ENCODE results near the gene KRTAP9-7. TPM values are rescaled to one million over a fixed set of nuclear protein-coding genes. Genes with fewer than 3 reads are reported as not detected.

Gene KRTAP9-7
- total RNA-seq, 4 donors from 2014 or later, result not detected

DNA sequence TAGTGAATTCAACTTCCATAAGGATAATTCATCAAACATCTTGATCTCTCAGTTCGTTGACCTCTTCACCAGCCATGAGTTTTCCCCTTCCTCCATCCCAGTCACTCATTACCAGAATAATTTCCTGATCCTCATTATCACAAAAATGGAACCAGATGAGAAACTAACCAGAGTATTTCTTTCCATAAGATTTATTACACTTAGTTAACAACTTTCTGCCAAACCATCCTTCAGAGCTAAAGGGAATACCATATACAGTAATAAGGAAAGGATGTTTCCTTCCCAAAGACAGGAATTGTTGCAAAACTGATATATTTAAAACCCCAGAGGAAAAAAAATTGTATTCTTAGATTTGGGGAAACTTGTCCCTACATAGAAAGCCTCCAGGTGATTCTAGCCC lies 18.5 kb downstream of the KRTAP9-7 start:
- H3K4me3 ChIP-seq, result no peak overlapping the region
- H3K9me3 ChIP-seq, result no peaks in the 10 kb centered on the region
- DNase-seq (ENCODE audit: extremely low spot score), result no peak
- intact Hi-C loops (cut with DNase I), result no loop called here
- 79% methylated on average over 1 of the region's 1 CpG for WGBS
- H3K4me1 ChIP-seq, result no peaks in the 10 kb centered on the region
- no peaks in the 10 kb centered on the region for H3K36me3 ChIP-seq
- TF ChIP-seq CTCF (IDR thresholded peaks at IDR 0.05) (no peak), EP300 (IDR thresholded peaks at IDR 0.05) (no peak)
- H3K27me3 ChIP-seq, result peaks cover 0 to 17% (median 0%) of the 10 kb centered on the region in 4 donors
- no peak overlapping the region for H3K27ac ChIP-seq (replicated peaks in 1 of 4)

DNA sequence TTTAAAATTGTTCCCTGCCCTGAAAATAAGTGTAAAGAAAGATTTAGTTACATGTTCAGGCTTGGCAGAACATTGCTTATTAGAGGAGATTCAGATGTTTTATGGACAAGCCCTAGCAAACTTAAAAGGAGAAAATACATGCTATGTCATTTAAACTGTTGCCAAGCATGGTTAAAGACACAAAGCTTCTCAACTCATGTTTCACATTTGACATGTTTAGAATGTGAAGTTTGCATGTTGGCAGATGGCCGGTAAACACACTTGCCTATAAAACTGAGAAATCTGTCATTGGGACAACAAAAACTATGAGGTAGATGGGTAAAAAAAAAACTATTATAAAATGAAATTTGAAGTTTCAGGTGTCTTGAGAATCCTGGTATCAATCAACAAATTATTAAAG lies 21.3 kb downstream of the KRTAP9-7 start:
- intact Hi-C loops (cut with DNase I), result no loop called here
- peak; percentile 7 for DNase-seq (ENCODE audit: extremely low spot score)
- H3K36me3 ChIP-seq, result no peaks in the 10 kb centered on the region
- 42% methylated on average over 1 of the region's 1 CpG for WGBS
- no peak overlapping the region for H3K4me3 ChIP-seq
- peaks cover 0 to 8% (median 0%) of the 10 kb centered on the region in 4 donors for H3K27me3 ChIP-seq
- no peaks in the 10 kb centered on the region for H3K9me3 ChIP-seq
- peaks cover 0 to 4% (median 0%) of the 10 kb centered on the region in 4 donors for H3K4me1 ChIP-seq
- TF ChIP-seq POLR2AphosphoS5 (IDR thresholded peaks at IDR 0.05) (no peak), EP300 (IDR thresholded peaks at IDR 0.05) (no peak), POLR2A (IDR thresholded peaks at IDR 0.05; ENCODE audit: low read depth) (no peak), CTCF (IDR thresholded peaks at IDR 0.05) (no peak)
- H3K27ac ChIP-seq (replicated peaks in 1 of 4), result no peak overlapping the region

DNA sequence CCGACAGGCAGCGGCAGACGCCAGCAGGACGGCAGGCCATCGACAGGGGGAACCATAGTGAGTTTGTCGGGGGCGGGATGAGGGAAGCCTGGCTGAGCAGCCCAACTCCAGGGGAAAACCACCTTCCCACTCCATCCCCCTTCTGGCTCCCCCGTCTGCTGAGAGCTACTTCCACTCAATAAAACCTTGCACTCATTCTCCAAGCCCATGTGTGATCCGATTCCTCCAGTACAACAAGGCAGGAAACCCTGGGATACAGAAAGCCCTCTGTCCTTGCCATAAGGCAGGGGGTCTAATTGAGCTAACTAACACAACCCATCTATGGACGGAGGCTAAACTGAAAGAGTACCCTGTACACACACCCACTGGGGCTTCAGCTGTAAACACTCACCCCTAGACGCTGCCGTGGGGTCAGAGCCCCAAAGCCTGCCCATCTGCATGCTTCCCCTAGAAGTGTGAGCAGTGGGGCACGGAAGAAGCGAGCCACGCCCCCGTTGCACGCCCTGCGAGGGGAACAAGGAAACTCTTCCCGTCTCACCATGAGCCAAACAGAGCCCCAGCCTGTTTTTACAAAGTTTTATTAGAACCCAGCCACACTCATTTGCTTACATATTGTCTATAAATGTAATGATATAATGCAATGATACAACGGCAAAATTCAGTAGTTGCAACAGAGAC lies 23.1 kb downstream of the KRTAP9-7 start:
- peaks cover 0 to 8% (median 0%) of the 10 kb centered on the region in 4 donors for H3K27me3 ChIP-seq
- WGBS, result 95% methylated on average over 20 of the region's 20 CpGs
- no peak for TF ChIP-seq CTCF (IDR thresholded peaks at IDR 0.05)
- TF ChIP-seq POLR2AphosphoS5 (IDR thresholded peaks at IDR 0.05), result no peak
- TF ChIP-seq POLR2A (IDR thresholded peaks at IDR 0.05; ENCODE audit: low read depth), result no peak
- H3K36me3 ChIP-seq, result no peaks in the 10 kb centered on the region
- peak; percentile 55 for DNase-seq (ENCODE audit: extremely low spot score)
- no peaks in the 10 kb centered on the region for H3K9me3 ChIP-seq
- H3K27ac ChIP-seq (replicated peaks in 1 of 4), result no peak overlapping the region
- H3K4me3 ChIP-seq, result no peak overlapping the region
- intact Hi-C loops (cut with DNase I), result no loop called here
- peaks cover 0 to 4% (median 0%) of the 10 kb centered on the region in 4 donors for H3K4me1 ChIP-seq

GRCh38 chr17:41301204-41301790 lies 25.8 kb downstream of the KRTAP9-7 start:
- WGBS, result 77% methylated on average over 5 of the region's 5 CpGs
- H3K4me1 ChIP-seq, result peaks cover 0 to 4% (median 0%) of the 10 kb centered on the region in 4 donors
- no peaks in the 10 kb centered on the region for H3K9me3 ChIP-seq
- TF ChIP-seq POLR2AphosphoS5 (IDR thresholded peaks at IDR 0.05), result no peak
- no peak for TF ChIP-seq EP300 (IDR thresholded peaks at IDR 0.05)
- no peak for TF ChIP-seq CTCF (IDR thresholded peaks at IDR 0.05)
- no peak for TF ChIP-seq POLR2A (IDR thresholded peaks at IDR 0.05; ENCODE audit: low read depth)
- intact Hi-C loops (cut with DNase I), result no loop called here
- H3K36me3 ChIP-seq, result no peaks in the 10 kb centered on the region
- peaks cover 0 to 8% (median 0%) of the 10 kb centered on the region in 4 donors for H3K27me3 ChIP-seq
- no peak overlapping the region for H3K4me3 ChIP-seq
- no peak for DNase-seq (ENCODE audit: extremely low spot score)
- no peak overlapping the region for H3K27ac ChIP-seq (replicated peaks in 1 of 4)

Data from esophagus muscularis mucosa (tissue), 4 donors.